HEK293 (cell line): ENCODE data around the gene TOMM5.

Experiments used
- ATF2 ChIP-seq: fragments of 450-650 bp; formaldehyde crosslinking; IDR thresholded peaks from 2 replicates; pipeline ENCODE4 v1.5.1; 2016; ENCODE audit warnings: missing biosample characterization, missing genetic modification characterization, low read depth
- CTCF ChIP-seq: fragments of 450-650 bp; formaldehyde crosslinking; IDR thresholded peaks from 2 replicates; pipeline ENCODE4 v1.5.1; 2016; ENCODE audit warnings: missing biosample characterization, missing genetic modification characterization
- ELK4 ChIP-seq: IDR thresholded peaks from 2 replicates; pipeline ENCODE4 v1.6.1; 2011; ENCODE audit warnings: mild to moderate bottlenecking, low read depth, low read length, borderline replicate concordance
- RBAK ChIP-seq: fragments of 450-650 bp; formaldehyde crosslinking; IDR thresholded peaks from 2 replicates; pipeline ENCODE4 v1.5.1; 2016; ENCODE audit warnings: missing biosample characterization, missing genetic modification characterization
- SETDB1 ChIP-seq: IDR thresholded peaks from one replicate; pipeline ENCODE4 v1.6.1; 2017; ENCODE audit warnings: mild to moderate bottlenecking, low read length, moderate library complexity, mixed read lengths; ENCODE audit not compliant: insufficient read length
- SP2 ChIP-seq: fragments of 450-650 bp; formaldehyde crosslinking; IDR thresholded peaks from 2 replicates; pipeline ENCODE4 v1.5.1; 2016; ENCODE audit warnings: missing biosample characterization, missing genetic modification characterization
- ZBTB21 ChIP-seq: fragments of 450-650 bp; formaldehyde crosslinking; IDR thresholded peaks from 2 replicates; pipeline ENCODE4 v1.5.1; 2017; ENCODE audit warnings: missing biosample characterization, missing genetic modification characterization
- ZNF280D ChIP-seq: fragments of 450-650 bp; formaldehyde crosslinking; IDR thresholded peaks from 2 replicates; pipeline ENCODE4 v1.5.1; 2016; ENCODE audit warnings: missing biosample characterization, missing genetic modification characterization
- ZNF341 ChIP-seq: fragments of 450-650 bp; formaldehyde crosslinking; IDR thresholded peaks from 2 replicates; pipeline ENCODE4; 2016; ENCODE audit warnings: low read depth, missing biosample characterization, missing genetic modification characterization
- ZNF521 ChIP-seq: fragments of 450-650 bp; formaldehyde crosslinking; IDR thresholded peaks from 2 replicates; pipeline ENCODE4 v1.5.1; 2017; ENCODE audit warnings: missing biosample characterization, mild to moderate bottlenecking, missing genetic modification characterization

GRCh38 chr9:37542895-37543294, 49.5 kb downstream of the TOMM5 start:
- TF ChIP-seq CTCF (tag by site-specific recombination) (no peak), SETDB1 (no peak), ZNF521 (tag by site-specific recombination) (no peak), RBAK (tag by site-specific recombination) (no peak), ATF2 (tag by site-specific recombination) (no peak), ZNF280D (tag by site-specific recombination) (no peak), ELK4 (no peak), SP2 (tag by site-specific recombination) (no peak), ZNF341 (tag by site-specific recombination) (no peak), ZBTB21 (tag by site-specific recombination) (no peak)
